IgD-negative memory B cell (primary cell): ENCODE results near the gene HDGFL3. TPM values are rescaled to one million over a fixed set of nuclear protein-coding genes. Genes with fewer than 3 reads are reported as not detected.
A peak's percentile ranks its signal among the peaks of the same experiment; 100 is the strongest.

Experiments used
- H3K27ac Mint-ChIP-seq, 3 donors: one replicate each; pipeline ENCODE4 v1.8.0; 2020 to 2022; ENCODE audit warnings: mild to moderate bottlenecking in 3 of 3, mixed read lengths in 3 of 3, moderate library complexity in 1 of 3
- H3K27me3 Mint-ChIP-seq: one replicate; pipeline ENCODE4 v1.8.0; 2021; ENCODE audit warnings: mixed read lengths
- H3K36me3 Mint-ChIP-seq: one replicate; pipeline ENCODE4 v1.8.0; 2020; ENCODE audit warnings: mild to moderate bottlenecking, mixed read lengths
- H3K4me1 Mint-ChIP-seq, 3 donors: one replicate each; pipeline ENCODE4 v1.8.0; 2020 to 2022; ENCODE audit warnings: mixed read lengths in 3 of 3, mild to moderate bottlenecking in 1 of 3
- H3K4me3 Mint-ChIP-seq, 4 donors: one replicate each; pipeline ENCODE4 v1.8.0; 2020 to 2022; ENCODE audit warnings: mild to moderate bottlenecking in 4 of 4, mixed read lengths in 4 of 4, moderate library complexity in 3 of 4
- H3K9me3 Mint-ChIP-seq, 3 donors: one replicate each; pipeline ENCODE4 v1.8.0; 2020 to 2021; ENCODE audit warnings: mixed read lengths in 3 of 3, mild to moderate bottlenecking in 1 of 3
- polyA plus RNA-seq: library from polyadenylated mRNA; unstranded; fragments of 300-500 nt; fragmentation: Illumina TruSeq; gene quantifications from one replicate; pipeline ENCODE4 v1.2.3, GENCODE V29; 2021

Gene HDGFL3
- polyA plus RNA-seq, 1 donor from 2014 or later: 0.01 TPM

DNA sequence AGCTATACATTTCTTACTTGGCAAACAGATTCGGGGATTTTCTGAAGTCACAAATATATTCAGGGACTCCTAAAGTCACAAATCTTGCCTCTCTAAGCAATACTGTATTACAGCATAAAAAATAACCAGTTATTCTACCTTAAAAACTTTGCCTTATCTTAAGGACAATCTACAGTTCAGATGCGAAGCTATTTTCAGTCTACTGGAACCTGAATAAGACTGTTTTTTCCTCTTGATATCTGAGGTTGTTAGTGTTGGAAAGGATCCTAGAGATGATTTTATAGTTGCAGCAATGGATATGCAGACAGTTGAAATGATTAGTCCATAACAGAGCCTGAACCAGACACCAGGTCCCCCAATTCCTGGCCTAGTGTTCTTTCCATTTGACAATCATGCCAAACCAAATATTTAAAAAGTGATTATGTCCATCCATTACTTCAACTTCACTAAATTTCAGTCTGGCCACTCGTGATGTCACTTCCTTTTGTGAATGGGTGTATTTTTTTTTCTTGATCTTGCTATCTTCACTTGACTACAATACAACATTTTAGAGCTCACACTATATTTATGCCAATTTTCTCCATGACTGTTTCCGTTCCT, 1.8 kb downstream of the HDGFL3 start:
- peaks cover 6% of the 10 kb centered on the region for H3K27me3 Mint-ChIP-seq
- H3K4me1 Mint-ChIP-seq: peaks cover 4% of the 10 kb centered on the region in 3 donors
- H3K9me3 Mint-ChIP-seq: peaks cover 0 to 7% (median 0%) of the 10 kb centered on the region in 3 donors
- H3K27ac Mint-ChIP-seq: no peak overlapping the region
- H3K36me3 Mint-ChIP-seq: no peaks in the 10 kb centered on the region
- H3K4me3 Mint-ChIP-seq: peak overlapping the region in 3 of 4 donors; percentile 81 to 85 (median 85)

DNA sequence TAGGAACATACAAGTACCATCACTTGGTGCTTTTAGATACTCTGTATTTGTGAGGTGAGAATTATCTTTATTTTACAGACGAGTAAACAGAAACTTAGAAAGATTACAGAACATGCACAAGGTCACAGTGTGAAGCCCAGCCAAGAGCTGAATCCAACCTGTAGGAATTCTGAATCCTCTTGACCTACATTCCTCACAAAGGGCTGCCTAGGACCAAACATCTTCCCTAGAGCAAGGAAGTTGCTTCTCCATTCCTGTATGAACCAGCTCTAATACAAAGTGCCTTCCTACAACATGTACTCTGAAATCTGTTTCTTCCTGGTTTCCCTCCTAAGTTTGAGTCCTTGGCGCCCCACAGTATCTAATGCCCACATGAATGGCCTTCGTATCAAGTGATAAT, 2.9 kb downstream of the HDGFL3 start:
- peaks cover 0 to 7% (median 0%) of the 10 kb centered on the region in 3 donors for H3K9me3 Mint-ChIP-seq
- no peak overlapping the region for H3K4me3 Mint-ChIP-seq
- peaks cover 4% of the 10 kb centered on the region in 3 donors for H3K4me1 Mint-ChIP-seq
- H3K27me3 Mint-ChIP-seq: peaks cover 10% of the 10 kb centered on the region
- no peak overlapping the region for H3K27ac Mint-ChIP-seq
- H3K36me3 Mint-ChIP-seq: no peaks in the 10 kb centered on the region

DNA sequence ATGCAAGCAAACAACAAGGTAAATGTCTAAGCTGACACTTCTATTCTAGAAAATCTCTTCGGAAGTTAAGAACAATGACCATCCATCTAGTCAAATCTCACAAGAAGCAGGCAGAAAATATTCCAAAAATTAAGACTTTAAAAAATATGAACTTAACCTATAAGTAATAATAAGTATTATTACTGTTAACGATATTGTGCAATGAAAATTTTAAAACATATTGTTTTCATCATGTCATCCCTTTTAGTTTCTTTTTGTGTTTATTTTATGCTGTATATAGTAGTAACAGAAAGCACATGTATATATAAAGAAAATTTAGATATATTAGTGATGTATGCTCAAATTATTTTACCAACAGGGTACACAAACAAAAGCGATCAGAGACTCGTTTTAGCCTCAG, 4.1 kb downstream of the HDGFL3 start:
- no peak overlapping the region for H3K4me3 Mint-ChIP-seq
- peaks cover 0 to 7% (median 0%) of the 10 kb centered on the region in 3 donors for H3K9me3 Mint-ChIP-seq
- peaks cover 4 to 5% (median 4%) of the 10 kb centered on the region in 3 donors for H3K4me1 Mint-ChIP-seq
- no peaks in the 10 kb centered on the region for H3K36me3 Mint-ChIP-seq
- H3K27ac Mint-ChIP-seq: no peak overlapping the region
- peaks cover 10% of the 10 kb centered on the region for H3K27me3 Mint-ChIP-seq

DNA sequence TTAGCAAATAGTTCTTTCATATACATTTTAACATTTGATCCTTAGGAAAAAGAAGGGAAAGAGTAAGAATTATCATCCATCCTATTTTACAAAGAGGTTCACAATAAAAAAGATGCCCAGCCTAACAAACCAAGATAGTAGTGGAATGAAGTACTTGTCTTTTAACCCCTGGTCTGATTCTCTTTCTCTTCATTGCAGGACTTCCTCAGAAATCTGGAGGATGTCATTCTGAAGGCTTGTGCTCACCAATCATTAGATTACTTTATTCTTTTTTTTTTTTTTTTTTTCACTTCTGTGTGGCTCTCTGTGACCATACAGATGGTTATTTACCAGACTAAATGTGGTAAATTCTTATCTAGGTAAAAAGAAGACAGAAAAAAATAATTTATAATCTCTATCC, 7.0 kb downstream of the HDGFL3 start:
- no peaks in the 10 kb centered on the region for H3K36me3 Mint-ChIP-seq
- peaks cover 0 to 2% (median 0%) of the 10 kb centered on the region in 3 donors for H3K9me3 Mint-ChIP-seq
- H3K4me3 Mint-ChIP-seq: no peak overlapping the region
- H3K4me1 Mint-ChIP-seq: peaks cover 0 to 1% (median 0%) of the 10 kb centered on the region in 3 donors
- H3K27me3 Mint-ChIP-seq: peaks cover 5% of the 10 kb centered on the region
- H3K27ac Mint-ChIP-seq: no peak overlapping the region

DNA sequence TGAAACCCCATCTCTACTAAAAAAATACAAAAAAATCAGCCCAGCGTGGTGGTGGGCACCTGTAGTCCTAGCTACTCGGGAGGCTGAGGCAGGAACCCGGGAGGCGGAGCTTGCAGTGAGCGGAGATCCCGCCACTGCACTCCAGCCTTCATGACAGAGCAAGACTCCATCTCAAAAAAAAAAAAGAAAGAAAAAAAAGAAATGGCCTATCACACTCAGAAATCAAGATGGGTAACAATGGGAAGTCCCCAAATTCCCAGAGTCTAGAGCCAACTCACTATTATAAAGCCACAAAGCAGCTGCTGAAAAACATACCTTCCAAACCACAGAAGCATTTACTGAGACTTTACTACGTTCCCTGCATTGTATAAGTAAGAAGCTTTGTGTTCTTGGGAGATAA, 7.5 kb downstream of the HDGFL3 start:
- H3K4me1 Mint-ChIP-seq: peaks cover 0 to 1% (median 0%) of the 10 kb centered on the region in 3 donors
- no peak overlapping the region for H3K4me3 Mint-ChIP-seq
- H3K27ac Mint-ChIP-seq: no peak overlapping the region
- H3K36me3 Mint-ChIP-seq: no peaks in the 10 kb centered on the region
- H3K27me3 Mint-ChIP-seq: peaks cover 5% of the 10 kb centered on the region
- H3K9me3 Mint-ChIP-seq: peaks cover 0 to 2% (median 0%) of the 10 kb centered on the region in 3 donors

DNA sequence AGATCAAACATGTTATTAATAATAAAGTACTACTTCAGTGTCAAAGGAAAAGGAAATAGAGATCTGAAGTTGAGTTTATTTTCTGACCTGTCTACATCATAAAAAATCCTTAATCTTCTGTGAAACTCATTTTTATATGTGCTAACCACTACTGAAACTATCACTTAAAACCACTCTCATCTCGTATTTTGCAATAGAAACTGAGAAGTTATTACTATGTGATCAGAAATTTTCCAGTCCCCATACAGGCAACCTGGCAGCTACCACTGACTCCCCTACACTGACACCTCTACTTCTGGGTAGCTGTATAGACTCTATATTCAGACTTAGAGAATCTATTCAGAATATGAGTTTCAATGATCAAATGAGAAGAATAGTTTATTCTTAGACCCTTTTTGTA, 8.3 kb downstream of the HDGFL3 start:
- peaks cover 0 to 1% (median 0%) of the 10 kb centered on the region in 3 donors for H3K4me1 Mint-ChIP-seq
- peaks cover 7% of the 10 kb centered on the region for H3K27me3 Mint-ChIP-seq
- H3K9me3 Mint-ChIP-seq: no peaks in the 10 kb centered on the region
- no peak overlapping the region for H3K27ac Mint-ChIP-seq
- H3K36me3 Mint-ChIP-seq: no peaks in the 10 kb centered on the region
- no peak overlapping the region for H3K4me3 Mint-ChIP-seq

DNA sequence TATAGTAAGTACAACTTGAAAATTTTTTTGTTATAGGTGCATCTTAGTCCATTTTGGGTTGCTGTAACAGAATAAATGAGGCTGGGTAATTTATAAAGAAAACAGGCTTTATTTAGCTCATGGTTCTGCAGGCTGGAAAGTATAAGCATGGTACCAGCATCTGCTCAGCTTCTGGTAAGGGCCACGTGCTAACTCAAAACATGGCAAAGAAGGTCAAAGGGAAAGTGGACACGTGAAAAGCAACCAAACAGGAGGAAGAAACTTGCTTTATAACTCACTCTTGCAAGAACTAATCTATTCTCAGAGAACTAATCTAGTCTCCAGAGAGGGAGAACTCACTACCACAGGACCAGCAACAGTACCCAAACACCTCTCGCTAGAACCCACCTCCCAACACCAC, 9.1 kb downstream of the HDGFL3 start:
- no peak overlapping the region for H3K4me3 Mint-ChIP-seq
- peaks cover 7% of the 10 kb centered on the region for H3K27me3 Mint-ChIP-seq
- H3K9me3 Mint-ChIP-seq: no peaks in the 10 kb centered on the region
- peaks cover 0 to 1% (median 0%) of the 10 kb centered on the region in 3 donors for H3K4me1 Mint-ChIP-seq
- H3K27ac Mint-ChIP-seq: no peak overlapping the region
- no peaks in the 10 kb centered on the region for H3K36me3 Mint-ChIP-seq

DNA sequence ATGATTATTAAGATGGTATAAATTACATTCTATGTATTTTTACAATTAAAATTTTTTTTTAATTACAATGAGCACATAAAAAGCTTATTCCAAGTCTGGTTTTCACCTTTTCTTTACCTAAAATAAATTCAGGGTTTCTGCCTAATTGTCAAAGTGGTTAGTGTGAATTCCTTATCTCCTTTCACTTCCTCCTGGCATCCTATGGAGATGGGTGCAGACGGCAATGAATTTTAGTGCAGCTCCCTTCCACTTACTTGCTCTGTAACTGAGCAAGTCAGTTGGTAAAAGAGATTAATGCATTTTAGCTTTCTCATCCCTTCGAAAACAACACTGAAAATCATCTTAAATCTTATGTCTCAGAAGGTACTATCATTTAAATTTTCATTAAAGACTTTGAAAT, 13.1 kb downstream of the HDGFL3 start:
- no peak overlapping the region for H3K4me3 Mint-ChIP-seq
- peaks cover 1% of the 10 kb centered on the region for H3K36me3 Mint-ChIP-seq
- peaks cover 6% of the 10 kb centered on the region for H3K27me3 Mint-ChIP-seq
- no peak overlapping the region for H3K27ac Mint-ChIP-seq
- peaks cover 0 to 4% (median 0%) of the 10 kb centered on the region in 3 donors for H3K9me3 Mint-ChIP-seq
- peaks cover 0 to 1% (median 0%) of the 10 kb centered on the region in 3 donors for H3K4me1 Mint-ChIP-seq

DNA sequence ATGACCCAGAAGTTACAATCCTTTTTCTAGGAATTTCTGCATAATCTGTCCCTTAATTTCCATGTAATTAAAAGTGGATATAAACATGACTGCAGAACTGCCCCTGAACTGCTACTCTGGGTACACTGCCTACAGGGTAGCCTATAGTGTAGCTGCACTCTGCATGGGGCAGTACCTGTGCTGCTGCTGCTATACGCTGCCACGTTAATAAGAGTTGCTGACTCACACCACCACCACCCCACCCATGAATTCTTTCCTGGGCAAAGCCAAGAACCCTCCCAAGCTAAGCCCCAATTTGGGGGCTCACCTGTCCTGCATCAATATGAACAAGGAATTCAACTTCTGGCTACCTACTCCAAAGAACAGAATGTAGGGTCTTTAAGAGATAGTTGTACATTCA, 13.9 kb downstream of the HDGFL3 start:
- Mint-ChIP-seq H3K4me3 (no peak overlapping the region), H3K4me1 (no peaks in the 10 kb centered on the region), H3K36me3 (peaks cover 1% of the 10 kb centered on the region), H3K27ac (no peak overlapping the region), H3K27me3 (peaks cover 6% of the 10 kb centered on the region), H3K9me3 (peaks cover 0 to 4% (median 0%) of the 10 kb centered on the region in 3 donors)

DNA sequence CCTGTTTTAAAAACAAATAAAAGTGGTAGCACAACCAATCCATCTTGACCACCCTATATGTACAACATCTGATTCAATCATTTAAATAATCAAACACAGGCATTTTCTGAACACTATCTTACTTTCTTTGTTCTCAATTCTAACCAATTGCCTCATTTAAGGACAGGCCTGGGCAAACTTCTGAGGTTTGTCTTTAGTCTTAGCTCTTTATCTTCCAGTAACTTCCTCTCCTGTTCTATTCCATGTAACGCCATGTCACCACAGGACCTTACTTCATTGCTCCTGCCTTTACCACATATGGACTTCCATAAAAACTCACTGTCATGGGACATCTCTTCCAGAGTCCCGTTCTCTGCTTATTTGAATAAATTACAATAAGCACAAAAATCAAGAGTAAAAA, 14.9 kb downstream of the HDGFL3 start:
- Mint-ChIP-seq H3K4me3 (no peak overlapping the region), H3K9me3 (peaks cover 0 to 4% (median 0%) of the 10 kb centered on the region in 3 donors), H3K4me1 (no peaks in the 10 kb centered on the region), H3K36me3 (peaks cover 1% of the 10 kb centered on the region), H3K27me3 (peaks cover 8% of the 10 kb centered on the region), H3K27ac (no peak overlapping the region)

DNA sequence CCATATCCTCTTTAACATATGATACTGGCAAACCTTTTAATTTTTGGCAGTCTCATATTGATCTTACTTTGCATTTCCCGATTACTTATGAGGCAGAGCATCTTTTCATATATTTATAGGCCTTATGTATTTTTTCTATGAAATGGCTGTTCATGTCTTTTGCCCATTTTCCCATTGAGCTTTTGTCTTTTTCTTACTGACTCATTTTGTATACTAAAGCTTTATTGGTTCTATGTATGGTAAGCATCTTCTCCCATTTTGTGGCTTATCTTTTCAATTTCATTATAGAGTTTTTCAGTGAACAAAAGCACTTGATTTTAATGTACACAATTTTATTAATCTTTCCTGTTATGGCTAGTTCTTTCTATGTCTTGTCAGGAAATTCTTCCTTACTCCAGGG, 17.2 kb downstream of the HDGFL3 start:
- Mint-ChIP-seq H3K27ac (no peak overlapping the region), H3K4me1 (no peaks in the 10 kb centered on the region), H3K4me3 (no peak overlapping the region), H3K27me3 (peaks cover 6% of the 10 kb centered on the region), H3K9me3 (peaks cover 0 to 4% (median 0%) of the 10 kb centered on the region in 3 donors), H3K36me3 (peaks cover 1% of the 10 kb centered on the region)

DNA sequence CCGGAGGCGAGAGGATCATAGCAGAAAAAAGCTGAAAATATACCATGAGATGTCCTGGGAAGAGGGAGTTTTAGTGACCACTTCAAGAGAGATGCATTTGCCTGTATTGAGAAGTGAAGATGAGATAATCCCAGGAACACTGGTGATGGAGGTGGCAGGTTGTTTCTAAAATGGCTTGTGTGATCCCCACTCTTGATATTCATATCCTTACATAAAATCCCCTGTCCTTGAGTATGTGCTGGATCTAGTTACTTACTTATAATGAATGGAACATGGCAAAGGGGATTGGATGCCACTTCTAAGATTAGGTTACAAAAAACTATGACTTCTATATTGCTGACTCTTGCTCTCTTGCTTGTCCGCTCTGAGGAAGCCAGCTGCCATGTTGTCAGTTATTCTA, 22.1 kb downstream of the HDGFL3 start:
- Mint-ChIP-seq H3K9me3 (no peaks in the 10 kb centered on the region), H3K36me3 (no peaks in the 10 kb centered on the region), H3K27ac (no peak overlapping the region), H3K4me3 (no peak overlapping the region), H3K27me3 (peaks cover 2% of the 10 kb centered on the region), H3K4me1 (no peaks in the 10 kb centered on the region)

DNA sequence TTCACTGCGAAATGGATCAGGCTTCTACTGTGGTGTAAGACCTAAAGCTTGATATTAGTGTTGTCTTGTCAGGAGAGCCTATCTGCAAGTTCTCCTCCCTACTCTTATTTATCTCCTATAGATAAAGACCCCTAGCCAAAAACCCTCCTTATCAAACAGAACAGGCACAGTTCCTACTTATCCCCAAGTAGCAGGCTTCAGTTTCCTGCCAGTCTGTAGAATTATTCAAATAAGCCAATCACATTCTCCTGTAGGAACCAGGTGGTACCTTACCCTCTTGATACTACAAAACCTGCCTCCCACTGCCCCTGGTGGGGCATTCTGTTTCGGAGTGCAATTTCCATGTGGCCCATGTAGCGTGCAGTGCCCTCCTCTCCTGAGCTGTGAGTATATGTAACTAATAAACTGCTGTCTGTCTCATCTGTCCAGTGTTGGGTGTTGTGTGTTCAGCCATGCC, 28.7 kb downstream of the HDGFL3 start:
- no peak overlapping the region for H3K27ac Mint-ChIP-seq
- no peaks in the 10 kb centered on the region for H3K9me3 Mint-ChIP-seq
- no peak overlapping the region for H3K4me3 Mint-ChIP-seq

DNA sequence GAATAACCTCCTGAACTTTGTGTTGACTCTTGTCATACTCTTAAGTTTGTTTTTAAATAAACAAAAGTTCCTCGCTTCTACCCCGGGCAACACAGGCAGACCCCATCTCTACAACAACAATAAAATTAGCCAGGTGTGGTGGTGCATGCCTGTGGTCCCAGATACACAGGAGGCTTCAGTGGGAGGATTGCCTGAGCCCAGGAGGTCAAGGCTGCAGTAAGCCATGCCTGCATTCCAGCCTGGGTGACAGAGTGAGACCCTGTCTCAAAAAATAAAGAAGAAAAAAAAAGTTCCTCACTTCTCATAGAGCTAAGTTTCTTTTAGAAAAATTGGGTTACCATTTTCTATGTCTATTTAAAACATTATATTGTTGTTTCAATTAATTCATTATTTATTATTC, 29.2 kb downstream of the HDGFL3 start:
- H3K27ac Mint-ChIP-seq: no peak overlapping the region
- no peak overlapping the region for H3K4me3 Mint-ChIP-seq
- no peaks in the 10 kb centered on the region for H3K36me3 Mint-ChIP-seq
- peaks cover 3% of the 10 kb centered on the region for H3K27me3 Mint-ChIP-seq
- no peaks in the 10 kb centered on the region for H3K4me1 Mint-ChIP-seq
- H3K9me3 Mint-ChIP-seq: no peaks in the 10 kb centered on the region

More for the DNA sequence above, 28.7 kb downstream of the HDGFL3 start:
- Mint-ChIP-seq H3K27me3 (peaks cover 3% of the 10 kb centered on the region), H3K4me1 (no peaks in the 10 kb centered on the region), H3K36me3 (no peaks in the 10 kb centered on the region)

DNA sequence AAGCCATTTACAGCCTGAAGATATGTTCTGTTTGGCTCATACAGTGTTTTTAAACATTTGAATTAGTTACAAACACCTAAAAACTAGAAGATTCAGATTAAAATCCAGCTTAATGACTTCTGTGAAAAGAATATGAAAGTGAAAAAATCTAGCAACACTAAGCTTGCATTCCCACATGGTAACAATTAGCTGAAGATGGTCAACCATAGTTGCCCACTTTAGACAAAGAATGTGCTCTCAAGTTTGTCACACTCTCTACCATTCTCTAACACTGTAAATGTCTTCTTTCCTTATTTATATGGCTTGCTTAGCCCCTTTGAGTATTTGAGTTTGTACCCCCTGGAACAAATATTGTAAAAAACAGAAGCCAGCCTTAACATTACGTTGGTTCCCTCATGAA, 32.7 kb downstream of the HDGFL3 start:
- Mint-ChIP-seq H3K4me3 (no peak overlapping the region), H3K4me1 (no peaks in the 10 kb centered on the region), H3K9me3 (peaks cover 0 to 2% (median 0%) of the 10 kb centered on the region in 3 donors), H3K27me3 (peaks cover 6% of the 10 kb centered on the region), H3K27ac (no peak overlapping the region), H3K36me3 (no peaks in the 10 kb centered on the region)

DNA sequence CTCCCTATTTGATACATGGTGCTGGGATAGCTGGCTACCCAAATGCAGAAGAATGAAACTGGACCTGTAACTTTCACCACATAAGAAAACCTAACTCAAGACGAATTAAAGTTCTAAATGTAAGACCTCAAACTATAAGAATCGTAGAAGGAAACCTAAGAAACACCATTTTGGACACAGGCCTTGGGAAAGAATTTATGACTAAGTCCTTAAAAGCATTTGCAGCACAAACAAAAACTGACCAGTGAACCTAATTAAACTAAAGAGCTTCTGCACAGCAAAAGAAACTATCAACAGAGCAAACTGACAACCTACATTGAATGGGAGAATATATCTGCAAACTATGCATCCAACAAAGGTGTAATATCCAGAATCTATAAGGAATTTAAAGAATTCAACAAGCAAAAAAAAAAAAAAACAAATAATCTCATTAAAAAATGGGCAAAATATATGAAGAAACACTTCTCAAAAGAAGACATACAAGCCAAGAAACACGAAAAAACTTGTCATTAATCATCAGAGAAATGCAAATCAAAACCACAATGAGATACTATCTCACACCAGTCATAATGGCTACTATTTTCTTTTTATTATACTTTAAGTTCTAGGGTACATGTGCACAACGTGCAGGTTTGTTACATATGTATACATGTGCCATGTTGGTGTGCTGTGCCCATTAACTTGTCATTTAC, 37.0 kb downstream of the HDGFL3 start:
- Mint-ChIP-seq H3K27ac (no peak overlapping the region), H3K27me3 (peaks cover 4% of the 10 kb centered on the region), H3K36me3 (no peaks in the 10 kb centered on the region), H3K4me1 (no peaks in the 10 kb centered on the region), H3K4me3 (no peak overlapping the region), H3K9me3 (peaks cover 6 to 14% (median 10%) of the 10 kb centered on the region in 3 donors)
